Astrocyte (in vitro differentiated cells and primary cell): Measurements from ENCODE around the gene FLYWCH1. TPM values are rescaled to one million over a fixed set of nuclear protein-coding genes. Genes with fewer than 3 reads are reported as not detected.

Experiments used
- DNase-seq: peaks from one replicate; pipeline ENCODE4 v3.0.0-alpha.2; 2010; ENCODE audit warnings: low read depth
- FAIRE-seq: peaks from 2 replicates; lab custom pipeline; 2011; peaks lifted over from hg19 to GRCh38; lab: Jason Lieb, UNC
- H2AFZ ChIP-seq: 2 replicates; pipeline ENCODE4 v1.6.0; 2012; ENCODE audit warnings: low read depth, low read length, inconsistent platforms
- H3K27ac ChIP-seq: 2 replicates; pipeline ENCODE4 v1.5.1; 2011; ENCODE audit warnings: low read depth, low read length, inconsistent platforms
- H3K27me3 ChIP-seq: 2 replicates; pipeline ENCODE4 v1.6.0; 2011; ENCODE audit warnings: low read length, inconsistent platforms; ENCODE audit not compliant: insufficient read depth
- H3K36me3 ChIP-seq: 2 replicates; pipeline ENCODE4 v1.5.1; 2011; ENCODE audit warnings: low read length, inconsistent platforms; ENCODE audit not compliant: insufficient read depth
- H3K4me1 ChIP-seq: 2 replicates; pipeline ENCODE4 v1.5.1; 2011; ENCODE audit warnings: low read length, inconsistent platforms; ENCODE audit not compliant: insufficient read depth
- H3K4me2 ChIP-seq: 2 replicates; pipeline ENCODE4 v1.6.0; 2012; ENCODE audit warnings: low read length, inconsistent platforms
- H3K4me3 ChIP-seq: 2 replicates; pipeline ENCODE4 v1.5.1; 2011; ENCODE audit warnings: low read depth, mild to moderate bottlenecking, low read length, inconsistent platforms; ENCODE audit not compliant: insufficient read depth
- H3K79me2 ChIP-seq: 2 replicates; pipeline ENCODE4 v1.6.0; 2012; ENCODE audit warnings: mild to moderate bottlenecking, low read length, inconsistent platforms; ENCODE audit not compliant: insufficient read depth
- H3K9ac ChIP-seq: 2 replicates; pipeline ENCODE4 v1.6.0; 2012; ENCODE audit warnings: mild to moderate bottlenecking, low read length, inconsistent platforms
- H3K9me3 ChIP-seq: 2 replicates; pipeline ENCODE4 v1.5.1; 2012; ENCODE audit warnings: low read depth, mild to moderate bottlenecking, low read length, inconsistent platforms; ENCODE audit not compliant: insufficient read depth
- H4K20me1 ChIP-seq: 2 replicates; pipeline ENCODE4 v1.6.0; 2012; ENCODE audit warnings: low read length, inconsistent platforms; ENCODE audit not compliant: insufficient read depth
- H3K27ac Mint-ChIP-seq: one replicate; pipeline ENCODE4 v1.8.0; 2021; ENCODE audit warnings: mild to moderate bottlenecking, mixed read lengths; ENCODE audit not compliant: unreplicated experiment
- H3K27me3 Mint-ChIP-seq: one replicate; pipeline ENCODE4 v1.8.0; 2021; ENCODE audit warnings: low read depth, mixed read lengths; ENCODE audit not compliant: unreplicated experiment
- H3K36me3 Mint-ChIP-seq: one replicate; pipeline ENCODE4 v1.8.0; 2021; ENCODE audit warnings: low read depth, mixed read lengths; ENCODE audit not compliant: unreplicated experiment
- H3K4me1 Mint-ChIP-seq: one replicate; pipeline ENCODE4 v1.8.0; 2021; ENCODE audit warnings: low read depth, mixed read lengths; ENCODE audit not compliant: unreplicated experiment
- H3K4me3 Mint-ChIP-seq: one replicate; pipeline ENCODE4 v1.8.0; 2021; ENCODE audit warnings: mild to moderate bottlenecking, moderate library complexity, mixed read lengths; ENCODE audit not compliant: unreplicated experiment
- H3K9me3 Mint-ChIP-seq: one replicate; pipeline ENCODE4 v1.8.0; 2021; ENCODE audit warnings: mild to moderate bottlenecking, mixed read lengths; ENCODE audit not compliant: unreplicated experiment
- CTCF ChIP-seq: IDR thresholded peaks from 2 replicates; pipeline ENCODE4 v1.5.1; 2011; ENCODE audit warnings: low read depth, mild to moderate bottlenecking, inconsistent platforms, low read length, moderate library complexity; ENCODE audit not compliant: insufficient read depth
- EZH2 ChIP-seq: IDR thresholded peaks from 2 replicates; pipeline ENCODE4 v1.6.1; 2012; ENCODE audit warnings: mild to moderate bottlenecking, low read length, inconsistent platforms; ENCODE audit not compliant: insufficient read depth
- total RNA-seq: library from RNA; stranded (reverse); gene quantifications from 2 replicates; pipeline ENCODE4 v1.2.1, GENCODE V29; 2021

The FLYWCH1 gene
- total RNA-seq, 1 donor from 2014 or later = 58.9 TPM

GRCh38 chr16:2871926-2872325 is 39.8 kb upstream of the FLYWCH1 start:
- Mint-ChIP-seq H3K27ac (no peak overlapping the region), H3K36me3 (no peaks in the 10 kb centered on the region), H3K4me1 (peaks cover 4% of the 10 kb centered on the region), H3K9me3 (no peaks in the 10 kb centered on the region), H3K27me3 (peaks cover 7% of the 10 kb centered on the region), H3K4me3 (no peak overlapping the region)
- Histone ChIP-seq H3K36me3 (no peaks in the 10 kb centered on the region), H3K27me3 (no peaks in the 10 kb centered on the region), H3K27ac (no peak overlapping the region), H3K9ac (no peak overlapping the region), H3K9me3 (no peaks in the 10 kb centered on the region), H3K4me2 (no peak overlapping the region), H3K4me3 (no peak overlapping the region), H3K4me1 (peaks cover 9% of the 10 kb centered on the region), H4K20me1 (no peaks in the 10 kb centered on the region), H3K79me2 (no peaks in the 10 kb centered on the region), H2AFZ (no peak overlapping the region)
- TF ChIP-seq CTCF (no peak), EZH2 (no peak)
- FAIRE-seq = no peak
- DNase-seq = no peak

GRCh38 chr16:2874032-2874911 is 37.5 kb upstream of the FLYWCH1 start:
- H3K4me1 Mint-ChIP-seq = no peaks in the 10 kb centered on the region
- H3K27ac ChIP-seq = no peak overlapping the region
- peaks cover 3% of the 10 kb centered on the region for H3K36me3 Mint-ChIP-seq
- no peak for DNase-seq
- no peaks in the 10 kb centered on the region for H3K9me3 Mint-ChIP-seq
- FAIRE-seq = no peak
- no peak overlapping the region for H3K4me3 Mint-ChIP-seq
- H3K27me3 Mint-ChIP-seq = peaks cover 7% of the 10 kb centered on the region
- H3K9me3 ChIP-seq = no peaks in the 10 kb centered on the region
- H3K4me3 ChIP-seq = no peak overlapping the region
- H4K20me1 ChIP-seq = no peaks in the 10 kb centered on the region
- H2AFZ ChIP-seq = peak overlapping the region; percentile 46
- H3K9ac ChIP-seq = no peak overlapping the region
- no peak overlapping the region for H3K27ac Mint-ChIP-seq
- TF ChIP-seq CTCF (no peak), EZH2 (no peak)
- no peaks in the 10 kb centered on the region for H3K79me2 ChIP-seq
- no peaks in the 10 kb centered on the region for H3K27me3 ChIP-seq
- no peaks in the 10 kb centered on the region for H3K4me1 ChIP-seq
- H3K4me2 ChIP-seq = no peak overlapping the region
- H3K36me3 ChIP-seq = no peaks in the 10 kb centered on the region

GRCh38 chr16:2874912-2875362 is 36.8 kb upstream of the FLYWCH1 start:
- H3K4me3 Mint-ChIP-seq = no peak overlapping the region
- peaks cover 7% of the 10 kb centered on the region for H3K27me3 Mint-ChIP-seq
- Histone ChIP-seq H3K27me3 (no peaks in the 10 kb centered on the region), H3K9me3 (peaks cover 3% of the 10 kb centered on the region), H3K79me2 (no peaks in the 10 kb centered on the region), H3K4me3 (no peak overlapping the region), H3K4me2 (no peak overlapping the region), H4K20me1 (no peaks in the 10 kb centered on the region), H3K4me1 (no peaks in the 10 kb centered on the region), H3K36me3 (no peaks in the 10 kb centered on the region), H3K27ac (no peak overlapping the region), H2AFZ (no peak overlapping the region), H3K9ac (no peak overlapping the region)
- no peak for FAIRE-seq
- H3K9me3 Mint-ChIP-seq = peaks cover 5% of the 10 kb centered on the region
- H3K27ac Mint-ChIP-seq = peak overlapping the region; percentile 12
- peak; percentile 32 for DNase-seq
- TF ChIP-seq CTCF (peak; percentile 70), EZH2 (no peak)
- H3K4me1 Mint-ChIP-seq = no peaks in the 10 kb centered on the region
- H3K36me3 Mint-ChIP-seq = peaks cover 3% of the 10 kb centered on the region
